ENCODE measurements around the gene BAHD1. TPM values are rescaled to one million over a fixed set of nuclear protein-coding genes. Genes with fewer than 3 reads are reported as not detected.

Gene BAHD1
- total and polyA plus RNA-seq, 8 donors: 11.4 to 27.2 (median 15.4) TPM

DNA sequence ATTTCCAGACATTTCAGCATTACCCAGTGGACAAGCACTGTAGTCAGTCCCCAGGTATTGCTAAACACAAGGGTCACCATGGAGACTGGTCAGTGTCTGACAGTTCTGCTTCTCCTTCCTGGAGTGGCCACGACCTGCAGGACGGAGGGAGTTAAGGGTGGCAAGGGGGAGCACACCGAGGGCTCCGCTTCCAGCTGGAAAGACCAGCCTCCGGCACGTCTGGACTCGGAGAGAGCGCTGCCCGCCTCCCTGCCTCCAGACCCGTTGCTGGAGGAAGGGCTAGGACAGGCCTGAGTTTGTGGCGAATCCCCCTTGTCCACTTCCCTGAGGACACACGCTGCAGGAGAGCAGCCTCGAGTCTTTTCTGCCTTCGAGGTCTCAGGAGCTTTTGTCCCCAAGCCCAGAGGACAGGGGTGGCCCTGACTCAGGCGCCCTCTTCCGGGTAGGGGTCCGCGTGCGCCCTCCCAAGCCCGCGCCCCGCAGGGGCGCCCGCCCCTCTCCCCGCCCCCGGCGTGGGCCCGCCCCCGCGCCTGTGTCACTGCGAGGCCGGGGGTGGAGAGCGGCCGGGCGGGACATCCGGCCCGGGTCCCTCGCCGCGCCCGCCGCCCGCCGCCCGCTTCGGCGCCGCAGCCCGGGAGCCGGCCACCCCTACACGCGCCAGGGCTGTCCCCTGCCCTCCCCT, 29.8 kb downstream of the BAHD1 start, which contains the start of gene CHST14:
TSS of gene CHST14 (plus strand) at position 562 of the 682 bp plus-strand sequence. CDS start 230 bp downstream, outside the sequence.
- TF ChIP-seq CTCF (IDR thresholded peaks at IDR 0.05): no peak
- peaks cover 0 to 16% of the 10 kb centered on the region in 2 donors for H3K36me3 ChIP-seq
- H3K27me3 ChIP-seq: no peaks in the 10 kb centered on the region
- ATAC-seq: peak; percentile 86
- no peaks in the 10 kb centered on the region for H3K9me3 ChIP-seq
- H3K4me1 ChIP-seq: peaks cover 10 to 24% of the 10 kb centered on the region in 2 donors
- DNase-seq: peak; percentile 59 to 92 (median 77)
- H3K27ac ChIP-seq: peak within 1 kb of the TSS; percentile 80 to 89
- intact Hi-C loops (cut with DNase I): no loop called here
- H3K4me3 ChIP-seq: peak within 1 kb of the TSS; percentile 61 to 94

DNA sequence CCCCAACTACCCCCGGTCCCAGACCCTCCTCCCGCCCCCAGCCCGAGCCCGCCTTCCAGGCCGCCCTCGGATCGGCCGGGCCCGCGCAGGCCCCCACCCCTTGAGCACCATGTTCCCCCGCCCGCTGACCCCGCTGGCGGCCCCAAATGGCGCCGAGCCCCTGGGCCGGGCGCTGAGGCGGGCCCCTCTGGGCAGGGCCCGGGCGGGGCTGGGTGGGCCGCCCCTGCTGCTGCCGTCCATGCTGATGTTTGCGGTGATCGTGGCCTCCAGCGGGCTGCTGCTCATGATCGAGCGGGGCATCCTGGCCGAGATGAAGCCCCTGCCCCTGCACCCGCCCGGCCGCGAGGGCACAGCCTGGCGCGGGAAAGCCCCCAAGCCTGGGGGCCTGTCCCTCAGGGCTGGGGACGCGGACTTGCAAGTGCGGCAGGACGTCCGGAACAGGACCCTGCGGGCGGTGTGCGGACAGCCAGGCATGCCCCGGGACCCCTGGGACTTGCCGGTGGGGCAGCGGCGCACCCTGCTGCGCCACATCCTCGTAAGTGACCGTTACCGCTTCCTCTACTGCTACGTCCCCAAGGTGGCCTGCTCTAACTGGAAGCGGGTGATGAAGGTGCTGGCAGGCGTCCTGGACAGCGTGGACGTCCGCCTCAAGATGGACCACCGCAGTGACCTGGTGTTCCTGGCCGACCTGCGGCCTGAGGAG, 30.5 kb downstream of the BAHD1 start:
- Histone ChIP-seq H3K9me3 (no peaks in the 10 kb centered on the region), H3K27ac (peak overlapping the region; percentile 80 to 89), H3K4me1 (peaks cover 10 to 23% of the 10 kb centered on the region in 2 donors), H3K27me3 (no peaks in the 10 kb centered on the region), H3K4me3 (peak overlapping the region; percentile 61 to 94), H3K36me3 (peaks cover 0 to 9% of the 10 kb centered on the region in 2 donors)
- no peak for TF ChIP-seq CTCF (IDR thresholded peaks at IDR 0.05)
- ATAC-seq (peak; percentile 38), DNase-seq (peak in 3 of 4 donors; percentile 30 to 84 (median 30))
- intact Hi-C loops (cut with DNase I): no loop called here

DNA sequence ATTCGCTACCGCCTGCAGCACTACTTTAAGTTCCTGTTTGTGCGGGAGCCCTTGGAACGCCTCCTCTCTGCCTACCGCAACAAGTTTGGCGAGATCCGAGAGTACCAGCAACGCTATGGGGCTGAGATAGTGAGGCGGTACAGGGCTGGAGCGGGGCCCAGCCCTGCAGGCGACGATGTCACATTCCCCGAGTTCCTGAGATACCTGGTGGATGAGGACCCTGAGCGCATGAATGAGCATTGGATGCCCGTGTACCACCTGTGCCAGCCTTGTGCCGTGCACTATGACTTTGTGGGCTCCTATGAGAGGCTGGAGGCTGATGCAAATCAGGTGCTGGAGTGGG, 31.0 kb downstream of the BAHD1 start:
- peak in 1 of 4 donors; percentile 3 for DNase-seq

DNA sequence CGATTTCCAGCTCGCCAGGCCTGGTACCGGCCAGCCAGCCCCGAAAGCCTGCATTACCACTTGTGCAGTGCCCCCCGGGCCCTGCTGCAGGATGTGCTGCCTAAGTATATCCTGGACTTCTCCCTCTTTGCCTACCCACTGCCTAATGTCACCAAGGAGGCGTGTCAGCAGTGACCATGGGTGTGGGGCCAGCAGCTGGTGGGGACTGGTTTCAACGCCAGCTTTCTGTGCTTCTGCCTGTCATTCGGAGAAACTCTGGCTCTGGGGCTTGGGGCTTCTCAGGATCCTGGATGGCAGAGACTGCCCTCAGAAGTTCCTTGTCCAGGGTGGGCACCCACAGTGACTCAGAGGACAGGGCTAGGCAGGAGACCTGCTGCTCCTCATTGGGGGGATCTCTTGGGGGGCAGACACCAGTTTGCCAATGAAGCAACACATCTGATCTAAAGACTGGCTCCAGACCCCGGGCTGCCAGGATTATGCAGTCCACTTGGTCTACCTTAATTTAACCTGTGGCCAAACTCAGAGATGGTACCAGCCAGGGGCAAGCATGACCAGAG, 31.5 kb downstream of the BAHD1 start:
- DNase-seq (no peak), ATAC-seq (no peak)
- Histone ChIP-seq H3K36me3 (no peaks in the 10 kb centered on the region), H3K27me3 (no peaks in the 10 kb centered on the region), H3K27ac (no peak overlapping the region), H3K4me1 (peaks cover 10 to 15% of the 10 kb centered on the region in 2 donors), H3K4me3 (peak overlapping the region in 1 of 2 donors; percentile 61), H3K9me3 (no peaks in the 10 kb centered on the region)
- TF ChIP-seq CTCF (IDR thresholded peaks at IDR 0.05): no peak
- intact Hi-C loops (cut with DNase I): no loop called here

More for the DNA sequence above, 31.0 kb downstream of the BAHD1 start:
- H3K4me1 ChIP-seq: peaks cover 10 to 18% of the 10 kb centered on the region in 2 donors
- H3K27ac ChIP-seq: peak overlapping the region in 1 of 2 donors; percentile 89
- peaks cover 0 to 4% of the 10 kb centered on the region in 2 donors for H3K36me3 ChIP-seq
- H3K27me3 ChIP-seq: no peaks in the 10 kb centered on the region
- intact Hi-C loops (cut with DNase I): no loop called here
- no peaks in the 10 kb centered on the region for H3K9me3 ChIP-seq
- ATAC-seq: peak; percentile 31
- peak overlapping the region; percentile 61 to 94 for H3K4me3 ChIP-seq
- no peak for TF ChIP-seq CTCF (IDR thresholded peaks at IDR 0.05)

GRCh38 chr15:40474581-40474980, 33.8 kb downstream of the BAHD1 start:
- DNase-seq: no peak

More at GRCh38 chr15:40474581-40474980, 33.8 kb downstream of the BAHD1 start:
- TF ChIP-seq CTCF (IDR thresholded peaks at IDR 0.05): no peak
- no peaks in the 10 kb centered on the region for H3K36me3 ChIP-seq
- H3K4me3 ChIP-seq: no peak overlapping the region
- no peak overlapping the region for H3K27ac ChIP-seq
- no peak for ATAC-seq
- no peaks in the 10 kb centered on the region for H3K27me3 ChIP-seq
- H3K9me3 ChIP-seq: no peaks in the 10 kb centered on the region
- intact Hi-C loops (cut with DNase I): no loop called here
- peaks cover 6 to 15% of the 10 kb centered on the region in 2 donors for H3K4me1 ChIP-seq

All from left lung (tissue), 10 donors.